ENCODE results near the gene TNFSF15.

The TNFSF15 gene

GRCh38 chr9:114803479-114804265 is 2.2 kb downstream of the TNFSF15 start:
- peak; percentile 39 for DNase-seq (ENCODE audit: low read depth)
- TF ChIP-seq CTCF (IDR thresholded peaks at IDR 0.05; ENCODE audit: low read length, missing control alignments): no peak

GRCh38 chr9:114799925-114800324 is 5.9 kb downstream of the TNFSF15 start:
- DNase-seq (ENCODE audit: low read depth): no peak
- TF ChIP-seq CTCF (IDR thresholded peaks at IDR 0.05; ENCODE audit: low read length, missing control alignments): no peak
- no peak overlapping the region for H3K4me3 ChIP-seq (replicated peaks; ENCODE audit: low read depth, low read length)

More at GRCh38 chr9:114803479-114804265, 2.2 kb downstream of the TNFSF15 start:
- no peak overlapping the region for H3K4me3 ChIP-seq (replicated peaks; ENCODE audit: low read depth, low read length)

- DNase-seq (ENCODE audit: low read depth): no peak
- no peak overlapping the region for H3K4me3 ChIP-seq (replicated peaks; ENCODE audit: low read depth, low read length)
These were observed 6.4 kb downstream of the TNFSF15 start for GRCh38 chr9:114799441-114799840.

GRCh38 chr9:114798780-114799427 is 6.9 kb downstream of the TNFSF15 start:
- H3K4me3 ChIP-seq (replicated peaks; ENCODE audit: low read depth, low read length): no peak overlapping the region
- DNase-seq (ENCODE audit: low read depth): no peak
- no peak for TF ChIP-seq CTCF (IDR thresholded peaks at IDR 0.05; ENCODE audit: low read length, missing control alignments)

More at GRCh38 chr9:114799441-114799840, 6.4 kb downstream of the TNFSF15 start:
- no peak for TF ChIP-seq CTCF (IDR thresholded peaks at IDR 0.05; ENCODE audit: low read length, missing control alignments)

- no peak overlapping the region for H3K4me3 ChIP-seq (replicated peaks; ENCODE audit: low read depth, low read length)
- TF ChIP-seq CTCF (IDR thresholded peaks at IDR 0.05; ENCODE audit: low read length, missing control alignments): no peak
- no peak for DNase-seq (ENCODE audit: low read depth)
These were observed 7.7 kb downstream of the TNFSF15 start for GRCh38 chr9:114798101-114798500.

- DNase-seq (ENCODE audit: low read depth): no peak
- TF ChIP-seq CTCF (IDR thresholded peaks at IDR 0.05; ENCODE audit: low read length, missing control alignments): no peak
- H3K4me3 ChIP-seq (replicated peaks; ENCODE audit: low read depth, low read length): no peak overlapping the region
These were observed 13.4 kb downstream of the TNFSF15 start for GRCh38 chr9:114792396-114792795.

All from fibroblast of pulmonary artery (primary cell).